ENCODE measurements around the gene ATP6V1E1. TPM values are rescaled to one million over a fixed set of nuclear protein-coding genes. Genes with fewer than 3 reads are reported as not detected.

The ATP6V1E1 gene
- polyA plus RNA-seq, 3 donors: 114 to 147 (median 144) TPM

DNA sequence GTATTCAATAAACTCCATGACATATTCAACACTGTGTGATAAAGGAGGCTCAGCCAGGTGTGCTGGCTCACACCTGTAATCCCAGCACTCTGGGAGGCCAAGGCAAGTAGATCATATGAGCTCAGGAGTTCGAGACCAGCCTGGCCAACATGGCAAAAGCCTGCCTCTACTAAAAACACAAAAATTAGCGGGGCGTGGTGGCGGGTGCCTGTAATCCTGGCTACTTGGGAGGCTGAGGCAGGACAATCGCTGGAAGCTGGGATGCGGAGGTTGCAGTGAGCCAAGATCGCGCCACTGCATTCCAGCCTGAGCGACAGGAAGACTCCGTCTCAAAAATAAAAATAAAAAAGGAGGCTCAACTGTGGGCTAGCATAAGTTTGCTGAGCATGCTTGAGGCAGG, 69.4 kb downstream of the ATP6V1E1 start:
- DNase-seq: no peak
- Histone ChIP-seq H3K4me3 (replicated peaks in 1 of 3; ENCODE audit: low read depth in 2 of 3, low read length in 3 of 3) (no peak overlapping the region), H3K9ac (ENCODE audit: insufficient read depth, low read length, poor library complexity, severe bottlenecking) (no peak overlapping the region), H3K9me3 (replicated peaks in 1 of 2; ENCODE audit: control insufficient read depth in 1 of 2, insufficient read depth in 1 of 2, low read length in 2 of 2) (no peaks in the 10 kb centered on the region), H2AFZ (ENCODE audit: insufficient read depth, low read depth, low read length, poor library complexity, severe bottlenecking) (no peak overlapping the region), H3K4me2 (replicated peaks; ENCODE audit: extremely low read depth, low read length, poor library complexity, severe bottlenecking) (no peak overlapping the region), H3K36me3 (replicated peaks in 1 of 2; ENCODE audit: control insufficient read depth in 1 of 2, insufficient read depth in 2 of 2, low read length in 2 of 2) (no peaks in the 10 kb centered on the region), H3K27me3 (ENCODE audit: control insufficient read depth in 2 of 2, insufficient read depth in 2 of 2, low read length in 2 of 2) (no peaks in the 10 kb centered on the region), H4K20me1 (ENCODE audit: insufficient read depth, low read length) (no peaks in the 10 kb centered on the region), H3K79me2 (ENCODE audit: insufficient read depth, low read length) (no peaks in the 10 kb centered on the region), H3K4me1 (ENCODE audit: control insufficient read depth in 1 of 2, insufficient read depth in 2 of 2, low read length in 2 of 2) (no peaks in the 10 kb centered on the region), H3K27ac (ENCODE audit: low read depth in 1 of 2, low read length in 2 of 2) (no peak overlapping the region)
- peaks cover 0 to 2% (median 0%) of the 10 kb centered on the region in 3 donors for H3K27me3 Mint-ChIP-seq (ENCODE audit: low read depth in 3 of 3)
- H3K27ac Mint-ChIP-seq: no peak overlapping the region
- TF ChIP-seq, protein P1, sequence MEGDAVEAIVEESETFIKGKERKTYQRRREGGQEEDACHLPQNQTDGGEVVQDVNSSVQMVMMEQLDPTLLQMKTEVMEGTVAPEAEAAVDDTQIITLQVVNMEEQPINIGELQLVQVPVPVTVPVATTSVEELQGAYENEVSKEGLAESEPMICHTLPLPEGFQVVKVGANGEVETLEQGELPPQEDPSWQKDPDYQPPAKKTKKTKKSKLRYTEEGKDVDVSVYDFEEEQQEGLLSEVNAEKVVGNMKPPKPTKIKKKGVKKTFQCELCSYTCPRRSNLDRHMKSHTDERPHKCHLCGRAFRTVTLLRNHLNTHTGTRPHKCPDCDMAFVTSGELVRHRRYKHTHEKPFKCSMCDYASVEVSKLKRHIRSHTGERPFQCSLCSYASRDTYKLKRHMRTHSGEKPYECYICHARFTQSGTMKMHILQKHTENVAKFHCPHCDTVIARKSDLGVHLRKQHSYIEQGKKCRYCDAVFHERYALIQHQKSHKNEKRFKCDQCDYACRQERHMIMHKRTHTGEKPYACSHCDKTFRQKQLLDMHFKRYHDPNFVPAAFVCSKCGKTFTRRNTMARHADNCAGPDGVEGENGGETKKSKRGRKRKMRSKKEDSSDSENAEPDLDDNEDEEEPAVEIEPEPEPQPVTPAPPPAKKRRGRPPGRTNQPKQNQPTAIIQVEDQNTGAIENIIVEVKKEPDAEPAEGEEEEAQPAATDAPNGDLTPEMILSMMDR (IDR thresholded peaks at IDR 0.05): no peak
- peaks cover 2% of the 10 kb centered on the region for H3K4me1 Mint-ChIP-seq
- intact Hi-C loops (cut with micrococcal nuclease): no loop called here
- WGBS (ENCODE audit: insufficient coverage): 88% methylated on average over 6 of the region's 10 CpGs
- H3K9me3 Mint-ChIP-seq: no peaks in the 10 kb centered on the region
- H3K36me3 Mint-ChIP-seq: no peaks in the 10 kb centered on the region
- no peak overlapping the region for H3K4me3 Mint-ChIP-seq

DNA sequence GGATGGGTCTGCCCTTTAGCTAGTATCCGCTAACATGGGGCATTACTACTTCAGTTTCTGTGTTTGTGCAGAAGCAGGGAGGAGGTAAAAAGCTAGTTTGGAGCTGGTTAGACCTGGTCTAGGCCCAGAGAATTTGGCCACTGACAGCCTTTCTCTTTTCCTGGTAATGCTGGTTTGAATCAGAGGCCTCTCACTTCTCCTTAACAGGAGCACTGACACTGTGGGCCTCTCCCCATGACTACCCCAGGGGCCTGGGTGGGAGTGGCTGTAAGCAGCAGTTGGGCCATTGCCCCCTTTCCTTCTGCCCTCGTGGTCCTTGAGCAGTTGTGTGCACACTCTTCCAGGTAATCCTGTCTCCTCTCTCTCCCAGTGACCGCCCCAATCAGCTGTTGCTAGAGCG, 73.7 kb downstream of the ATP6V1E1 start:
- intact Hi-C loops (cut with micrococcal nuclease): no loop called here
- no peak for DNase-seq
- Histone ChIP-seq H3K27me3 (ENCODE audit: control insufficient read depth in 2 of 2, insufficient read depth in 2 of 2, low read length in 2 of 2) (no peaks in the 10 kb centered on the region), H4K20me1 (ENCODE audit: insufficient read depth, low read length) (no peaks in the 10 kb centered on the region), H3K4me3 (replicated peaks in 1 of 3; ENCODE audit: low read depth in 2 of 3, low read length in 3 of 3) (no peak overlapping the region), H3K9ac (ENCODE audit: insufficient read depth, low read length, poor library complexity, severe bottlenecking) (no peak overlapping the region), H3K27ac (ENCODE audit: low read depth in 1 of 2, low read length in 2 of 2) (no peak overlapping the region), H3K4me1 (ENCODE audit: control insufficient read depth in 1 of 2, insufficient read depth in 2 of 2, low read length in 2 of 2) (no peaks in the 10 kb centered on the region), H3K79me2 (ENCODE audit: insufficient read depth, low read length) (no peaks in the 10 kb centered on the region), H3K9me3 (replicated peaks in 1 of 2; ENCODE audit: control insufficient read depth in 1 of 2, insufficient read depth in 1 of 2, low read length in 2 of 2) (no peaks in the 10 kb centered on the region), H3K4me2 (replicated peaks; ENCODE audit: extremely low read depth, low read length, poor library complexity, severe bottlenecking) (no peak overlapping the region), H2AFZ (ENCODE audit: insufficient read depth, low read depth, low read length, poor library complexity, severe bottlenecking) (no peak overlapping the region), H3K36me3 (replicated peaks in 1 of 2; ENCODE audit: control insufficient read depth in 1 of 2, insufficient read depth in 2 of 2, low read length in 2 of 2) (no peaks in the 10 kb centered on the region)
- WGBS (ENCODE audit: insufficient coverage): 80% methylated on average over 2 of the region's 4 CpGs
- Mint-ChIP-seq H3K4me1 (no peaks in the 10 kb centered on the region), H3K27me3 (ENCODE audit: low read depth in 3 of 3) (peaks cover 0 to 2% (median 0%) of the 10 kb centered on the region in 3 donors), H3K27ac (no peak overlapping the region), H3K4me3 (no peak overlapping the region), H3K36me3 (peaks cover 0 to 10% of the 10 kb centered on the region in 2 donors), H3K9me3 (no peaks in the 10 kb centered on the region)
- TF ChIP-seq, protein P1 (IDR thresholded peaks at IDR 0.05): no peak

Data from CD14-positive monocyte (primary cell).